ENCODE data around the gene SNX17. TPM values are rescaled to one million over a fixed set of nuclear protein-coding genes. Genes with fewer than 3 reads are reported as not detected.

SNX17 gene
- total and polyA plus RNA-seq, 2 of the 13 experiments (the other 11 are each of a cell fraction or from before 2014, with no cell fraction given) = 75.0 to 109 TPM

DNA sequence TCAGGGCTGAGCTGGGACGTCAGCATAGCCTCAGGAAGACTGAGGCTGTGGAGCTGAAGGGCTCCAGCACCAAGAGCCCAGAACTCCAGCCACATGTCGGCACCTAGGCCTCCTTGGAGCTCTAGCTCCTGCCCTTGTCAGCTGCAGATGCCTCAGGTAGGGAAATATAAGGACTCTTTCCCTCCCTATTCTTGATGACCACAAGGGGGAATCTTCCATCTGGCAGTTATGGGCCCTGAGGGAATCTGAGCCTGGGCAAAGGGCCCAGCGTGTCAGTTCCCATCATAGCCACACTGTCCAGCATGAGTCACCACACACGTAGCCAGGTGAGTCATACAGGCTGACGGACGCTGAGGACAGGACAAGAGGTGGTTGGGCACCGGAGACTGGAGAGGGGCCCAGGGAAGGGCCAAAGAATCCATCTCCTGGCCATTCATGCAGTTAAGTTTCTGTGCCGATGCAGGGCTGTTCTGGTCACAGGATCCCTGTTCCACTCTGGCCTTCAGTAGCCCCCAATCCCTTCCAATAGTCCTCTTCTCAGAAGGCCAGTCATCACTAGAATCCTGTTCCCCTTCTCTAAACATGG lies 49.4 kb upstream of the SNX17 start (continued):
- TF ChIP-seq, protein P1, sequence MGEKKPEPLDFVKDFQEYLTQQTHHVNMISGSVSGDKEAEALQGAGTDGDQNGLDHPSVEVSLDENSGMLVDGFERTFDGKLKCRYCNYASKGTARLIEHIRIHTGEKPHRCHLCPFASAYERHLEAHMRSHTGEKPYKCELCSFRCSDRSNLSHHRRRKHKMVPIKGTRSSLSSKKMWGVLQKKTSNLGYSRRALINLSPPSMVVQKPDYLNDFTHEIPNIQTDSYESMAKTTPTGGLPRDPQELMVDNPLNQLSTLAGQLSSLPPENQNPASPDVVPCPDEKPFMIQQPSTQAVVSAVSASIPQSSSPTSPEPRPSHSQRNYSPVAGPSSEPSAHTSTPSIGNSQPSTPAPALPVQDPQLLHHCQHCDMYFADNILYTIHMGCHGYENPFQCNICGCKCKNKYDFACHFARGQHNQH (CRISPR knock-in tag; IDR thresholded peaks at IDR 0.05) = peak; percentile 92
- TF ChIP-seq, protein P2, sequence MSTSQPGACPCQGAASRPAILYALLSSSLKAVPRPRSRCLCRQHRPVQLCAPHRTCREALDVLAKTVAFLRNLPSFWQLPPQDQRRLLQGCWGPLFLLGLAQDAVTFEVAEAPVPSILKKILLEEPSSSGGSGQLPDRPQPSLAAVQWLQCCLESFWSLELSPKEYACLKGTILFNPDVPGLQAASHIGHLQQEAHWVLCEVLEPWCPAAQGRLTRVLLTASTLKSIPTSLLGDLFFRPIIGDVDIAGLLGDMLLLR (CRISPR knock-in tag; IDR thresholded peaks at IDR 0.05) = no peak
- TF ChIP-seq ZZZ3 (CRISPR knock-in tag; IDR thresholded peaks at IDR 0.05; ENCODE audit: borderline replicate concordance) (peak; percentile 60; the same call in 1 of the 2 replicates), FOXK1 (CRISPR knock-in tag; IDR thresholded peaks at IDR 0.05; ENCODE audit: borderline replicate concordance, low read depth) (peak; percentile 87; the same call in 1 of the 2 replicates), TBX2 (CRISPR knock-in tag; IDR thresholded peaks at IDR 0.05; ENCODE audit: borderline replicate concordance) (peak; percentile 91; the same call in 1 of the 2 replicates), YY1 (IDR thresholded peaks at IDR 0.05; ENCODE audit: insufficient read depth, insufficient replicate concordance, low read depth, low read length) (peak; percentile 77), ZSCAN25 (CRISPR knock-in tag; IDR thresholded peaks at IDR 0.05) (peak; percentile 83), ZNF878 (CRISPR knock-in tag; IDR thresholded peaks at IDR 0.05) (0 out of 2 replicates have a peak, but pooled peaks have one; percentile 26), ZNF225 (CRISPR knock-in tag; IDR thresholded peaks at IDR 0.05) (no peak), ZNF24 (IDR thresholded peaks at IDR 0.05) (no peak), SCMH1 (CRISPR knock-in tag; IDR thresholded peaks at IDR 0.05; ENCODE audit: borderline replicate concordance) (no peak)
- TF ChIP-seq, protein P3, sequence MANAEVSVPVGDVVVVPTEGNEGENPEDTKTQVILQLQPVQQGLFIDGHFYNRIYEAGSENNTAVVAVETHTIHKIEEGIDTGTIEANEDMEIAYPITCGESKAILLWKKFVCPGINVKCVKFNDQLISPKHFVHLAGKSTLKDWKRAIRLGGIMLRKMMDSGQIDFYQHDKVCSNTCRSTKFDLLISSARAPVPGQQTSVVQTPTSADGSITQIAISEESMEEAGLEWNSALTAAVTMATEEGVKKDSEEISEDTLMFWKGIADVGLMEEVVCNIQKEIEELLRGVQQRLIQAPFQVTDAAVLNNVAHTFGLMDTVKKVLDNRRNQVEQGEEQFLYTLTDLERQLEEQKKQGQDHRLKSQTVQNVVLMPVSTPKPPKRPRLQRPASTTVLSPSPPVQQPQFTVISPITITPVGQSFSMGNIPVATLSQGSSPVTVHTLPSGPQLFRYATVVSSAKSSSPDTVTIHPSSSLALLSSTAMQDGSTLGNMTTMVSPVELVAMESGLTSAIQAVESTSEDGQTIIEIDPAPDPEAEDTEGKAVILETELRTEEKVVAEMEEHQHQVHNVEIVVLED (CRISPR knock-in tag; IDR thresholded peaks at IDR 0.05; ENCODE audit: borderline replicate concordance) = peak; percentile 80
- TF ChIP-seq, protein P4, sequence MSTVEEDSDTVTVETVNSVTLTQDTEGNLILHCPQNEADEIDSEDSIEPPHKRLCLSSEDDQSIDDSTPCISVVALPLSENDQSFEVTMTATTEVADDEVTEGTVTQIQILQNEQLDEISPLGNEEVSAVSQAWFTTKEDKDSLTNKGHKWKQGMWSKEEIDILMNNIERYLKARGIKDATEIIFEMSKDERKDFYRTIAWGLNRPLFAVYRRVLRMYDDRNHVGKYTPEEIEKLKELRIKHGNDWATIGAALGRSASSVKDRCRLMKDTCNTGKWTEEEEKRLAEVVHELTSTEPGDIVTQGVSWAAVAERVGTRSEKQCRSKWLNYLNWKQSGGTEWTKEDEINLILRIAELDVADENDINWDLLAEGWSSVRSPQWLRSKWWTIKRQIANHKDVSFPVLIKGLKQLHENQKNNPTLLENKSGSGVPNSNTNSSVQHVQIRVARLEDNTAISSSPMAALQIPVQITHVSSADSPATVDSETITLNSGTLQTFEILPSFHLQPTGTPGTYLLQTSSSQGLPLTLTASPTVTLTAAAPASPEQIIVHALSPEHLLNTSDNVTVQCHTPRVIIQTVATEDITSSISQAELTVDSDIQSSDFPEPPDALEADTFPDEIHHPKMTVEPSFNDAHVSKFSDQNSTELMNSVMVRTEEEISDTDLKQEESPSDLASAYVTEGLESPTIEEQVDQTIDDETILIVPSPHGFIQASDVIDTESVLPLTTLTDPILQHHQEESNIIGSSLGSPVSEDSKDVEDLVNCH (CRISPR knock-in tag; IDR thresholded peaks at IDR 0.05) = no peak
- TF ChIP-seq, protein P5, sequence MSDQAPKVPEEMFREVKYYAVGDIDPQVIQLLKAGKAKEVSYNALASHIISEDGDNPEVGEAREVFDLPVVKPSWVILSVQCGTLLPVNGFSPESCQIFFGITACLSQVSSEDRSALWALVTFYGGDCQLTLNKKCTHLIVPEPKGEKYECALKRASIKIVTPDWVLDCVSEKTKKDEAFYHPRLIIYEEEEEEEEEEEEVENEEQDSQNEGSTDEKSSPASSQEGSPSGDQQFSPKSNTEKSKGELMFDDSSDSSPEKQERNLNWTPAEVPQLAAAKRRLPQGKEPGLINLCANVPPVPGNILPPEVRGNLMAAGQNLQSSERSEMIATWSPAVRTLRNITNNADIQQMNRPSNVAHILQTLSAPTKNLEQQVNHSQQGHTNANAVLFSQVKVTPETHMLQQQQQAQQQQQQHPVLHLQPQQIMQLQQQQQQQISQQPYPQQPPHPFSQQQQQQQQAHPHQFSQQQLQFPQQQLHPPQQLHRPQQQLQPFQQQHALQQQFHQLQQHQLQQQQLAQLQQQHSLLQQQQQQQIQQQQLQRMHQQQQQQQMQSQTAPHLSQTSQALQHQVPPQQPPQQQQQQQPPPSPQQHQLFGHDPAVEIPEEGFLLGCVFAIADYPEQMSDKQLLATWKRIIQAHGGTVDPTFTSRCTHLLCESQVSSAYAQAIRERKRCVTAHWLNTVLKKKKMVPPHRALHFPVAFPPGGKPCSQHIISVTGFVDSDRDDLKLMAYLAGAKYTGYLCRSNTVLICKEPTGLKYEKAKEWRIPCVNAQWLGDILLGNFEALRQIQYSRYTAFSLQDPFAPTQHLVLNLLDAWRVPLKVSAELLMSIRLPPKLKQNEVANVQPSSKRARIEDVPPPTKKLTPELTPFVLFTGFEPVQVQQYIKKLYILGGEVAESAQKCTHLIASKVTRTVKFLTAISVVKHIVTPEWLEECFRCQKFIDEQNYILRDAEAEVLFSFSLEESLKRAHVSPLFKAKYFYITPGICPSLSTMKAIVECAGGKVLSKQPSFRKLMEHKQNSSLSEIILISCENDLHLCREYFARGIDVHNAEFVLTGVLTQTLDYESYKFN (CRISPR knock-in tag; conservative IDR thresholded peaks at IDR 0.05) = peak; percentile 86
- TF ChIP-seq, protein P6, sequence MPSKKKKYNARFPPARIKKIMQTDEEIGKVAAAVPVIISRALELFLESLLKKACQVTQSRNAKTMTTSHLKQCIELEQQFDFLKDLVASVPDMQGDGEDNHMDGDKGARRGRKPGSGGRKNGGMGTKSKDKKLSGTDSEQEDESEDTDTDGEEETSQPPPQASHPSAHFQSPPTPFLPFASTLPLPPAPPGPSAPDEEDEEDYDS (CRISPR knock-in tag; IDR thresholded peaks at IDR 0.05) = peak; percentile 84
- TF ChIP-seq, protein P7, sequence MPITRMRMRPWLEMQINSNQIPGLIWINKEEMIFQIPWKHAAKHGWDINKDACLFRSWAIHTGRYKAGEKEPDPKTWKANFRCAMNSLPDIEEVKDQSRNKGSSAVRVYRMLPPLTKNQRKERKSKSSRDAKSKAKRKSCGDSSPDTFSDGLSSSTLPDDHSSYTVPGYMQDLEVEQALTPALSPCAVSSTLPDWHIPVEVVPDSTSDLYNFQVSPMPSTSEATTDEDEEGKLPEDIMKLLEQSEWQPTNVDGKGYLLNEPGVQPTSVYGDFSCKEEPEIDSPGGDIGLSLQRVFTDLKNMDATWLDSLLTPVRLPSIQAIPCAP (CRISPR knock-in tag; IDR thresholded peaks at IDR 0.05; ENCODE audit: low read depth) = no peak

Measured in HepG2 (cell line).